Activated CD4-positive, alpha-beta T cell treated with anti-CD3 and anti-CD28 coated beads, Interleukin-2, amount 50 U/mL, for 16 hours (primary cell): ENCODE data around the gene GRB10.

ENCODE experiments used
- DNase-seq: peaks from one replicate; pipeline ENCODE4 v3.0.0-alpha.2; 2020

Gene GRB10

DNA sequence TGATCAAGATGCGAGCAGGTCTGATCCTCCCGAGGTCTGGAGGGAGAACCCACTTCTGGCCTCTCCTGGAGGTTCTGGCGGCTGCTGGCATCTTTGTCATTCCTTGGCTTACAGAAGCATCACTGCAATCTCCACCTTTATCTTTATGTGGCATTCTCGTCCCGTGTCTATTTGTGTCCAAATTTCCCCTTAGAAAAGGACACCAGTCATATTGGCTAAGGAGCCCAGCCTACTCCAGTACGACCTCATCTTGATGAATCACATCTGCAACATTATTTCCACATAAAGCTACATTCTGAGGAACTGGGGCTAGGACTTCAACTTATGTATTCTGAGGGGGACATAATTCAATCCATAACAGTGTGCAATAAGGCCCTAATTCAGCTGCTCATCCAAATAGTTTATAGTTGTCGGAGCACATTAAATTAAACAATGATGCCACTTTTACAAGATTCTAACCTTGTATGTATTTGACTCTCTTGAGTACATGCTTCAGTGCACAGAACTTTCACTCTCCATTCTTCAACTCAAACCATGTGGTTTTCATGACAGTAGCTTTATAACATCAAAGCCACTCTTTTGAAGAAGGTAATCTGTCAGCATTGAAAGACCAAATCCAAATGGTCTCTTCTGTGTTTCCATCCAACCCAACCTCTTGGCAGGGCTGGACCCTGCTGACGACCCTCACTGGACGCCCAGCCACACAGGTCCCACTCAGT is 131.3 kb downstream of the GRB10 start:
- DNase-seq: no peak

DNA sequence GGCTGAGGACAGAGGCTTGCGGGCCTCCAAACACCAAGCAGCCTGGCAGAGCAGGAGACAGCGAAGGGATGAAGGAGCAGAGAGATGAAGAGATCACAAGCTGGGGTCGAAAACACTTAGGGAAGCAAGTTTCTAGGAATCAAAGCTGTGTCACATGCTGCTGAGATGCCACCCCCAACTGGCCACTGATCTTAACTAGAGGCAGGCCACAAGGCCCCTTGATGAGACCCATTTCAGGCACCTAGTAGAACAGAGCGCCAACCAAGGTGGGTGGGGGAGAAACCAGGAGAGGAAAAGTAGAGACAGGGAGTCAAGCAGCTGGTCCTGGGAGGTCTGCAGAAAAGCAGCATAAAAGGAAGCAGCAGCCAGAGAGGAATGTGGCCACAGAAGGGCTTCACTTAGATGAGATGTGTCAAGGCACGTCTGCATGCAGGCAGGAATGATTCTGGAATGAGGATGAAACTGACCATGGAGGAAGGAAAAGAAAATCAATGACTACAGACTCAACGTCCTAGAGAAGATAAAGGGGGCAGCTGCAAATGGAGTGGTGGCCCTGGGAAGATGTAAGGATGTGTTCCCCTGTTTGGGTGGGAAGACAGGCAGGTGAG is 132.5 kb downstream of the GRB10 start:
- DNase-seq: no peak

DNA sequence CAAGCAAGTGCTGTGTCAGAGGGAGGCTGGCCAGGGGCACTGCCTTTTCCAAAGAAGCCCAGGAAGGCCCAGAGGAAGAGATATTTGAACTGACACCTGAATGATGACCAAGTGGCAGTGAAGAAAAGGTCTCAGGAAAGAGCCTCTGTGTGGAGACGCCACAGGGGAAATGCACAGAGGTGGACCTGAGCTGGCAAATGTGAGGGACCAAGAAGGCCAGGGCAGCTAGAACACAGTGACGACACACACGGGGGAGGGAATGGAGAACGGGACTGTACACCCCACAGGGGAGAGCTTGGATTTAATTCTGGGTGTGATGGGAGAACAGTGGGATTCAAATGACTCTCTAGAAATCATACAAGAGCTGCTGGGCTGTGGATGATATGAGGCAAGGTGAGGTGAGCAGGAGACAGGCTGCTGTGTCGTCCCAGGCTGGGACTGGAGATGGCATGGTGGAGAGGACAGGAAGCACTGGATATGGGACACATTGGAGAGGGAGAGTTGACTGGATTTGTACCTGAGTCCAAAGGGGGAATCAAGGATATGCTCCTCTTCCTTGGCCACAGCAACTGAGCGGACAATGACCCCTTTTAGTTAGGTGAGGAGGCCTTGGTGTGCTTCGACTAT is 133.3 kb downstream of the GRB10 start:
- no peak for DNase-seq

DNA sequence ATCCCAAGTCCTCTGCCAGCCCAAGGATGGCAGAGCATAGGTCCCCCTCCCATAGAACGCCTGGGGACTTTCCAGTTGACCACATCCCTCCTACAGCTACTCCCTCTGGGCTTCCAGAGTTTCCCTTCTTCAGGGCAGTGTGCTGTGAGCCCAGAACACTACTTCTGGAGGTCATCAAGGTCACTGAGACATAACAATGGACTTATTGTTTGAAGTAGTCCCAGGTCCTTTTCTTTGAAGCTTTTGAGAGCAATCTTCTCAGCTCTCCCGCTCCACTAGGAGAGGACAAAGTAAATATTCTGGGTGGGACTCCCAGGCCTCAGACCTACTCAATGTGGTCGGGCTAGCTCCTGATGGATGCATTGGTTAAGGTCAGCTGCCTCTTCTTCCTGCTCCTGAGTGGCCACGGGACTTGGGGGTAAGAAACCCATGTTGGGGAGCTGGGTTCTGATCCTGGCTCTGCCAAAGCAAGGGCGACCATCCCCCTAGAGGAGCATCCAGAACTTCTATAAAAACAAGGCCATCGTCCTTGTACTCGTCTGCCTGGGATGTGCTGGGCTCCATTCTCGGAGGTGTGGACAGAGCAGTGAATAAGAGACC is 134.0 kb downstream of the GRB10 start:
- DNase-seq: no peak

DNA sequence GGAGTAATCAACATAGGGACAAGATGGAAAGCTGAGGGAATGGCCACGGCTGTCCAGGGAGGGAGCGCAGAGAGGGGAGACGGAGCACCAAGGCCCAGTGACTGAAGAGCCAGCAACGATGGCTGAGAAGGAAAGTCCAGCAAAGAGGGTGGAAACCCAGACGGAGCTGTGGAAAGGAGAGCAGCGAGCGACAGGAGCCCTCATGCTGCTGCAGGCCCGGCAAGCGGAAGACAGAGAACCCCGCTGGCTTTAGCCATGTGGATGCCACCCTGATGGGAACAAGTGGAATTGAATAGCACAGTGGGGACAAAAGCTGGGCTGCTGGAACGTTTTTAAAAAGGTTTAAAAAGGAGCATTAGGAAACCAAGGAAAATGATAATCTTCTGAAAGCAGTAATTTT is 134.6 kb downstream of the GRB10 start:
- DNase-seq: no peak

DNA sequence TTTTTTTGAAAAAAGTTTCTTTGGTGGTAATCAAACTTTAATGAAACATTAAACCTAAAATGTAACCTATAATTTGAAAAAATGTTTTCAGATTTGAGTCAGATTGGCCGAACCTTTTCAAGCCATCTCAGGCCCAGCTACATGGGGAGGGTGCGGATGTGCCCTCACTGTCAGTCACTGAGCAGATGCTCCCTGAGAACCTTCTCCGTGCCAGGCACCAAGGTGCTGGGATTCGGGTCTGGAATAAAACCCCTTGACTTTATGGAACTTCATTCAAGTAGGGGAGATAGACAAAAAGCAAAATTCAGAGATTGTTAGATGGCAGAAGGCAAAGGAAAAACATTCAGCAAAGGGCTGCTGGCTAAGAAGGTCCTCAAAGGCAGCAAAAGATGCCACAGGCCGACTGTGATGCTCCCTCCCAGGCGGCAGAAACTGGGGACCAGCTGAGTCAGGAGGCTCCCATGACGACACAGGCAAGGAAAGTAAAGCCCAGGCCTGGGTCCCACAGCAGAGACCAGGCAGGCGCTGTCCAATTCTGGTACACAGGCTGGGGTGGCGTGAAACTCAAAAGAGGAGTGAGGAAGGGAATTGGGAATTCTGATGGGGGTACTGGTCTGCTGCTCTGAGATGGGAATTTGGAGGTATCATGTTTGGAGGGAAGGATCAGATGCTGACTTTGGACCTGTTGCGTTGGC is 135.3 kb downstream of the GRB10 start:
- DNase-seq: no peak

DNA sequence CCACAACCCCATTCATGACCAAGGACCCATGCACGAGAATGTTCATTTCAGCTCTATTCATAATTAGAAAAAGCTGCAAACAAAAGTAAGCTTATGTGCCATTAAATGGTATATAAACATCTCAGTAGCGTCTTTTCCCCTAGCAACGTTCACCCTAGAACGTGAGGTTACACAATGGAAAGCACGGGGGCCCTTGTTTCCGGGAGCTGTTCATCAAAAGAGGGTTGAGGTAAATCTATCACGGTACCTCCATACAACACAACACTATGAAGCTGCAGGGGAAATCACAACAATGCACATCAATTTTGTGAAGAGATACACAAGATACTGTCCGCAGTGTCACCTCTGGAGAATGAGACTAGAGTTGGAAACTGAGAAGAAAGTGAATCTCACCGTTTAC is 136.6 kb downstream of the GRB10 start:
- no peak for DNase-seq

DNA sequence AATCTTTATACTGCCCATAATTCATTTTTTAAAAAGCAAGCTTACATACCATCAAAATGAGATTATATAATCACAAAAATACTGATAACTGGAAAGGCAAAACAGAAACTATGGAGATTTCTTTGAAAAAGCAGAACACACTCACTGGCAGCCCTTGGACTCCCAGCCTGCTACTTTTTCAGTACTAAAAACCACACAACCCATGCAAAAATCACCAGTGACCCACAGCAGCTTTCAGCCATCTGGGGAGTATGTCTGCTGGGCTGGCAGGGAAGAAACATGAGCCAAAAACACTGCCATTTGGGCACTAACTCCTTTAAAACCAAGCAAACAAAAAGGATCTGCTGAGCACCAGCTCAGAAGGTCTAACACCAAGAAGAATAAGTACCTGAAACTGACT is 137.5 kb downstream of the GRB10 start:
- DNase-seq: no peak

DNA sequence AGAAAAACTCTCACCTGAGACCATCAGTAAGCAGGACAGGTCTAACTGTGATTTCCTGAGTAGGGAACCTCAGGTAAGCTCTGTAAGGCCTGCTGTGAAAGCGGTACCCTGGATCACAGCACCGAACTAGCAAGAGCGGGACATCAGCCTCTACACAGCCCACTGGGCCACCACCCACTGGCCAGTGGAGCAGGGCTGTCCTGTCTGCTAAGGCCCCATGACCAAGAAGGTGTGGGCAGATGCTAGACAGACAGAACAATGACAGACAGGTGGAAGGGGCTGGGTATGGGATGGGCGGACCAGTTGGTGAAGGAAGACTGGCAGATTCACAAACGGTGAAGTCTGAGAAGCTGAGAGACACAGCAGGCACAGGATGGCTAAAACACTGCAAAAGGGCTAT is 138.1 kb downstream of the GRB10 start:
- DNase-seq: no peak

DNA sequence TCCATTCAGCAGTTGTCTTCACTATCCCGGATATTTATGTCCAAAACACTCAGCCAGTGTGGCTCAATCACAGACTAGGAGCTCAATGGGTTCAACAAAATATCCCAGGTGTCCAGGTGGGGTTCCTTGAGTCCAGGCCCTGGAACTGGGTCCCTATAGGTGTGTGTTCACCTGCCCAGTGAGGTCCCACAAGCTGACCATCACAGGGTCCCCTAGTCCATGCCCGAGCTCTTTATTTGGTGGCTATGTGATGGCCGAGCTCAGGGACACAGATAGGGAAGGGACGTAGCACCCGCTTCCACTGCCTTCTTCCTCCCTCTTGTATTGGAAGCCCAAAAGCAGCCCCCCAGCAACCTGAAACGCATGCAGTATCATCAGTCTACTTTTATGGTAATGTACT is 138.6 kb downstream of the GRB10 start:
- no peak for DNase-seq

DNA sequence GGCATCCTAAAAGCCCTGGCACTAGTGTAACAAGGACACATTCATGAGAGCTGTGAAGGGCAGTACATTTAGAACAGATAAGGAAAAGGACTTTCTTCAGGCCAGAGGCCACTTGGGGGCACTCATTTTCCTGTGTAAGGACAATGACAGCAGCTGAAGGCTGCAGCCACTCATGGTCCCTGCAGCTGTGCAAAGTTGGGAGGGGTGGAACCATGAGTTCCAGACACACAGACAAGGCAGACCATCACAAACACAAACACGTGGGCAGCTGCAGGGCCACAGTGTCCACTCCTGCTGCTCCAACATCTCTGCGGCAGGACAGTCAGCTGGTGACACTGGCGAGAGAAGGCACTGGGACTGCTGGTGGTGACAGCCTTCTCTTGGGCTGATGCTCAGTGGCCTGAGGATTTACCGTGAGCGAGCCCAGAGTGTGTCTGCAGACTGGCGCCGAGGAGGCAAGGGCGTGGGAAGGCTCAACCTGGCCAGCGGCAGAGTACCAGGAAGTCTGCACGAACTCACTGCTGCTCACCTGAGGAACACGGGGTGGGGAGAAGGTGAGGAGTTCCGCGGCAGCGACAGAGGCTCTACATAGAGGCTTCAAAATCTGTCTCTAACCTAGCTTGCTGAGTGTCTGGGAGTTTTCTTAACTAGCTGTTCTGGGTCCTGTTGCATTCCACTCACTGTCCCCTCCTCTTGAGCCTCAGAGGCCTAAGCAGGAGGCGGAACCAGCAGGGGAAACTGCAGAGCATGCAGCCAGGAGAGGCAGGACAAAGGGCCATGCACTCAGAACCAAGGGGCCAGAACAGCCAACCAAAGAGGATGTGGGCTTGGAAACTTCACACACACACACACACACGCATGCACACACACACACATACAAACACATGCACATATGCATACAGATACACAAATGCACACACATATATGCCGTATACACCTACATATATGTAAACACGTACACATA is 141.0 kb downstream of the GRB10 start:
- DNase-seq: no peak

DNA sequence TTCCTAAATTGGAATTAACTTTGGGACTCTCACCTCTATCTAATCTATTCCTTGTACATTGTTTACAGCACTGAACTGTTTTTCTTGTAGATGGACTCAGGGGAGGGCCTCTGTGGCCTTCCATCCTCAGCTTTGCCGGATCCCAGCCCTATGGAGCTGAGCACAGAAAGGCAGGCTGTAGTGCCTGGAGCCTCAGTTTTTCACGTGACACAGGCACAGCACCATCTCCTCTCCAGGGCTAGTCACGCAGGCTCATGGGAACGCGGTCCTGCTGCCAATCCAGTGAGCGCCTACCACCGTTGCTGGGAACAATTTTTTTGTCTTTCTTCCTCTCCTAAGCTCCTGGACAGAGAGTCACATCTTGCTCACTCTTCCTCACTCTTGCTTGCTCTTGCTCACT is 141.9 kb downstream of the GRB10 start:
- no peak for DNase-seq

DNA sequence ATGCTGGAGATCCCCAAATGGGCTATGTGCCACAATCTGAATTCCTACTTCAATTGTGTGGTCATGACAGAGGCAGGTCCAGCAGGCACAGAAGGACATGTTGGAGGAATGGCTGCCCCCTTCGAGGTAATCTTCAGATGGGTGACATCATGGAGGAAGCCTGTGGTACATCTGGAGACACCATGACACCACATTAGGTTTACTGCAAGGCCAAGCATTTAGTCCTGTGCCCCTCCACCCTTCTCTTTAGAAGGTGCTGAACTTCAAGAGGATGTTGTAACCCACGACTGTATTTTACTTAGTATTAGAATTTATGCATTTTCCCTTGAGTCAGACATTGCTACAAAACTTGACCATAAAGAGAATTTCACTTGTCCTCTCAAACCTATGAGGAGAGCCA is 142.4 kb downstream of the GRB10 start:
- DNase-seq: no peak

DNA sequence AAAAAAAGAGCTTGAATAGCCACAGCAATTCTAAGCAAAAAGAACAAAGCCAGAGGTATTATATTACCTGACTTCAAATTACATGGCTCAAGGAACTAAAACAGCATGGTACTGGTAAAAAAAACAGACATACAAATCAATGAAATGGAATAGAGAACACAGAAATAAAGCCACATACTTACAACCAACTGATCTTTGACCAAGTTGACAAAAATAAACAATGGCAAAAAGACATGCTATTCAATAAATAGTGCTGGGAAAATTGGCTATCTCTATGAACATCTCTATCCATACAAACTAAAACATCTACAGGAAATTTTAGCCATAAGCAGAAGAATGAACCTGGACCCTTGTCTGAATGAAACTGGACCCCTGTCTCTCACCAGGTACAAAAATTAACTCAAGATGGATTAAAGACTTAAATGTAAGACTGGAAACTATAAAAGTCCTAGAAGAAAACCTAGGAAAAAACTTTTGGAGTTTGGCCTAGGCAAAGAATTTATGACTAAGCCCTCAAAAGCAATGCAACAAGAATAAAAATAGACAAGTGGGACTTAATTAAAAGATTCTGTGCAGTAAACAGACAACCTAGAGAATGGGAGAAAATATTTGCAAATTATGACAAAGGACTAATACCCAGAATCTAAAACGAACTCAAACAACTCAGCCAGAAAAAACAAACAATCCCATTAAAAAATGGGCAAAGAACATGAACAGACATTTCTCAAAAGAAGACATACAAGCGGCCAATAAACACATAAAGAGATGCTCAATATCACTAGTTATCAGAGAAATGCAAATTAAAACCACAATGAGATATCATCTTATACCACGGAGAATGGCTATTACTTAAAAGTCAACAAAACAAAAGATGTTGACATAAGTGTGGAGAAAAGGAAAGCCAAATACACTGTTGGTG is 144.7 kb downstream of the GRB10 start:
- no peak for DNase-seq

DNA sequence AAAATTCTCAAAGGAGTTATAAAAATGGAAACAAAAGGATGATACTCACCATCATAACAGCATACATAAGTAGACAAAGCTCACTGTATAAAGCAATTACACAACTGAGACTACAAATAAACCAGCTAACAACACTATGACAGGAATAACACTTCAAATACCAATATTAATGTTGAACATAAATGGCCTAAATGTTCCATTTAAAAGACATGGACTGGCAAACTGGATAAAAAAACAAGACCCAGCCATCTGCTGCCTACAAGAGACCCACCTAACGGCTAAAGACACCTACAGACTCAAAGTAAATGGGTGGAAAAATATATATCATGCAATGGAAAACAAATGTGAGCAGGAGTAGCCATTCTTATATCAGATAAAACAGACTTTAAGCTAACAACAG is 148.3 kb downstream of the GRB10 start:
- no peak for DNase-seq

DNA sequence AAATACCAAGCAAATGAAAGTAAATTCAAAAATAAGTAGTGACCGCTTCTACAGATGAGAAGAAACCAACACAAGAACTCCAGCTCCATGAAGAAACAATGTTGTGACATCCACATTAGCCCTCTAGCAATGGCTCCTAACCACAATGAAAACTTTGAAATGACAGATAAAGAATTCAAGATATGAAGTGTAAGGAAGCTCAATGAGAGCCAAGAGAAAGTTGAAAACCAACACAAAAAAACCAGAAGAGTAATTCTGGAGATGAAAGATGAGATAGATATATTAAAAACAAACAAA is 149.3 kb downstream of the GRB10 start:
- no peak for DNase-seq

DNA sequence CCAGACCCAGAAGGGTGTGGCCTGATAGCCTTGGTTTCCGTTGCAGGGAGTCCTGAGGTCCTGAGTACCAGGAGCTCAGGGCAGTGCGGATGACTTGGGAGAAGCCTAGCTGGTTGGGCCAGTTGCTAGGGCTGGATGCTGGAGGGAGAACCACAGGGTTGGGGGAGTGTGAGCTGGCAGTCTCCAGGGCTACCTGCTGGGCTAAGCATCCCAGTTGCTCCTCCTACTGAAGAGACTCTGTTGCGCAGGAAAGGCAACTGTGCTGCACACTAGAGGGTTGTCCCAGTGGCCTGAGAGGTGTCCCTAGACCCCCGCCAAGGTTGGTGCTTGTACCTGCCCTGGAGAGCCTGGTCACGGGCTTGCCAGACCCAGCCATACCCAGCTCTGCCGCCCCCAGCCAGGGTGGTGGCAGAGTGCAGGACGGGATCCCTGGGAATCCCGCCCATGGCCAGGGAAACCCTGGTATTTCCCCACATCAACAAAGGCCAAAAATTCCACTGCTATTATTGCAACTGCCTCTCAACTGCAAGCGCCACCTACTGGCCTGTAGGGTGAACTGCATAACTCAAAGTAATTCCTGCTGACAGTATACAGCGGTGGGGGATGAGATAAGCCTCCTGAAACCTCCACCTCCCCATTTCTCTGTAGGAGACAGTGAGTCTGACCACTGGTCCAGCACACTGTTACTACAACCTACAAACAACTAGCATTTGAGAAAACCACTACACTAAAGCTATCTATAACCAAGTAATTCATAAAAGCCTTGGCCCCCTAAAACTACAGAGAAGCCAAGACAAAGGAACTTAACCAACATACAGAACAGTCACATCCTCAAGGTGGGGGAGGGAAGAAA is 149.9 kb downstream of the GRB10 start:
- DNase-seq: peak; percentile 62

DNA sequence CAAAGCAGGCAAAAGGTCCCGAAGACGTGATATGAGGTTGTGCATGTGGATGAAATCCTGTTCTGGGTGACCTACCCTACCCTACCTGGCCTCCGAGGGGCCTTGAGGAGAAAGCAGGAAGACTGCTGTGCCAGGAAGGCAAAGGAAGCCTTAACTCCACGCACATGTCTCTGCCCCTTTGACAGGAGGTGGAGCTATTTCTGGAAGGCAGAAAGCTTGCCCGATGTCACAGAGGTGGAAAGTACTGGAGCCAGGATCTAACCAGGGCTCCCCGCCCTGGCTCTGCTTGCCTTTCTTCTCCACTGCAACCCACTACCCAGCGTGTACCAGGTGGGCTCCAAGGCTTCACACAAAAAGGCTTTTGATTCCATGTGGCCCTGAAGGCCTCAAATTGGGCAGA is 151.1 kb downstream of the GRB10 start:
- no peak for DNase-seq

DNA sequence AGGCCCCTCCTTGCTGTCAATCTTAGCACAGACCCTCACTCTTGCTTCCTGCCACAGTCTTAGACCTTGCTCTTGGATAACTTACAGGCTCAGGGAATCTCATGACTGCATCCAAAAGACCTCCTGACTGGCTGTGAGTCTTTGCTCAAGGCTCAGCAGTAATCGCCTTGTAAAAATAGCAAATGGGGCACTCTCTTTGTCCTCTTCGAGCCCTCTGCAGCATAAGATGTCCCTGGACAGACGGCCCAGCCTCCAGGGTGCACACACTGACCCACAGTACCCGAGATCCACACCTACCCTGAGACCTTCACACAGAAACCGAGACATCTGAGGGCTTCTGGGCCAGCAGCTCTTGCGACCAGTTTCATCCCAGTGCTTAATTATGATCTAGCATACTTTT is 151.6 kb downstream of the GRB10 start:
- no peak for DNase-seq

DNA sequence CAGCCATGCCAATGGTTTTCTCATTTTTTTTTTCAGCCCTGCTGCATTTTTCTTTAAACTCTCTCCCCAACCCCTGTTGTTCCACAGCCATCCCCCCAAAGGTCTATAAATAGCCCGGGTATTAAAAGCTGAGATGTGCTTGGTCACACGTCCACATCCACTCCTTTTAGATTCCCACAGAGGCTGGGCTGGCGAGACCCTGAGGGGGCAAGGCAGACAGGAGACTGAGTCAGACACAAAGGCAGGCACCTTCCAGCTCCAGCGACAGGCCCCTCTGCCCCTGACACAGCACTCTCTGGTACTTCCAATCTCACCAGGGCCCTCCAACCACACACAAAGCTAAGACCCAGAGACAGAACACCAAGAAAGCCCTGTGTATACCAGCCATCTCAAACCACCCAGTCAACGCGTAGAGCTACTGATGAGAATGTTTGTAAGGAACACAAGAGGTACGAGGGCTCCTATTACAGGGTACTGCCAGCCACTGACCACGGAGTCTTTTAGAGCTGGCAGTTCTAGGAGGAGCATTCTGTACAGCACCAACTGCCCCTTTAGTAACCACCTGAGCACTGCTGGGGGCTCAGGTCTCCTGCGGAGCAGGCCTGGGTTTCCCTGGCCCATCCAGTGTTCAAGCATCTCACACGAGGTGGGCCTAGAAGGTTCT is 153.3 kb downstream of the GRB10 start:
- no peak for DNase-seq
